Right lobe of liver (tissue), 4 donors: Measurements from ENCODE around the gene PEPD.

Experiments used
- CTCF ChIP-seq, 4 donors: fragments of 200-600 bp in 3 of 4; fragments of 450-650 bp in 1 of 4; IDR thresholded peaks; one replicate each; pipeline versions ENCODE4 v1.5.1 to v1.8.0; 2016 to 2022; ENCODE audit warnings: antibody characterized with exemption in 4 of 4, mild to moderate bottlenecking in 2 of 4
- POLR2A ChIP-seq: fragments of 450-650 bp; IDR thresholded peaks from one replicate; pipeline ENCODE4 v1.6.1; 2017; ENCODE audit warnings: antibody characterized with exemption, mild to moderate bottlenecking
- donor health status: DM: no; HTN: no; CAD: no.
- donor health status: DM: no; HTN: no; CAD: no.
- donor health status: DM: no; HTN: yes; CAD: no.

DNA sequence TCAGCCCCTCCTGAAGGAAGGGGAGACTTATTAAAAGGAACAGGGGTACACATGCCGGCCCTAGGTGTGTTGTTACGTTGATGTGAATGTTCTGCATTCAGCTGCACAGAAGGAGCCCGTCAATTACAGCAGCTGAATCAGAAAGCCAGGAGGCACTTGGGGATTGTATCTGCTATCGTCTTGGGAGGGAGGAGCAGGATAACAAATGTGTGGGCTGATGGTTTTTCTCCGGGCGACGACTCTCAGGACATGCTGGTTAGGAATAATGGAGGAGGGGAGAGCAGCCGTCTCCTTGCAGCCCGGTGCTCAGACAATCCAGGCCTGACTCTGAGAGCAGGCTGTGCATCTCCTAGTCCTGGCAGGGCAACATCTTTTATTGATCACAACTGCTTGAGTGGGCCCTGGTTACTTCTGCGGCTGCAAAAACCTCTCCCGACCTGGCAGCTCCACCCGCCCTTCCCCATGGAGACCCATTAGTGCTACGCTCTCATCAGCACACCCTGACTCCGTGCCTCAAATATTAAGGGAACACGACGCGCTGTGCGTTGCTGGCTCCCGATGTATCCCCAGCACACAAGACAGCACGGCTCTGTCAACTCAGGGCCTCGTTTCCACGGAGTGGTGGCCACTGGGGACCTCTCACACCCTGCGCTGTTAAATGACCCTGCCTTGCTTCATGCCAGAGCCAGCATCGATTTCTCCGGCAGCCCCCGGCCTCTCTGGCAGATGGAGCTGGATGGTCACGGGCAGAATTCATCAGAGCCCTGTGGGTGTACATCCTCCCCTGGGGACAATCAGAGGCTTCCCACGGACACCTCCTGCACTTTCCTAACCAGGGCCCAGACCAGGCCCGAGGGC lies 25.3 kb downstream of the PEPD start:
- TF ChIP-seq CTCF (IDR thresholded peaks at IDR 0.05) (no peak), POLR2A (no peak)
